ENCODE measurements around the gene ARSB. TPM values are rescaled to one million over a fixed set of nuclear protein-coding genes. Genes with fewer than 3 reads are reported as not detected.

Gene ARSB
- total RNA-seq, 1 donor from 2014 or later: 12.4 TPM

DNA sequence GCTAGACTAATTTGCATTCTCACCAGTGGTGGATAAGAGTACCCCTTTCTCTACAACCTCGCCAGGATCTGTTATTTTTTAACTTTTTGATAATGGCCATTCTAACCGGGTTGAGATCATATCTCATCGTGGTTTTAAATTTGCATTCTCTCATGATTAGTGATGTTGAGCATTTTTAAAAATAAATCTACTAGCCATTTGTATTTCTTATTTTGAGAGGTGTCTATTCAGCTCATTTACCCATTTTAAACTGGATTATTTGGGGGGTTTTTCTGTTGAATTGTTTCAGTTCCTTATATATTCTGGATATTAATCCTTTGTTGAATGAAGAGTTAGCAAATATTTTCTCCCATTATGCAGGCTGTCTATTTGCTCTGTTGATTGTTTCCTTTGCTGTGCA is 139.6 kb downstream of the ARSB start:
- intact Hi-C loops (cut with micrococcal nuclease): no loop called here
- H3K27ac Mint-ChIP-seq: no peak overlapping the region
- no peak overlapping the region for H3K4me3 Mint-ChIP-seq
- no peak for DNase-seq
- H3K36me3 Mint-ChIP-seq (ENCODE audit: low read depth): no peaks in the 10 kb centered on the region
- H3K9me3 Mint-ChIP-seq: peaks cover 7% of the 10 kb centered on the region
- no peaks in the 10 kb centered on the region for H3K27me3 Mint-ChIP-seq
- H3K4me1 Mint-ChIP-seq: no peaks in the 10 kb centered on the region

DNA sequence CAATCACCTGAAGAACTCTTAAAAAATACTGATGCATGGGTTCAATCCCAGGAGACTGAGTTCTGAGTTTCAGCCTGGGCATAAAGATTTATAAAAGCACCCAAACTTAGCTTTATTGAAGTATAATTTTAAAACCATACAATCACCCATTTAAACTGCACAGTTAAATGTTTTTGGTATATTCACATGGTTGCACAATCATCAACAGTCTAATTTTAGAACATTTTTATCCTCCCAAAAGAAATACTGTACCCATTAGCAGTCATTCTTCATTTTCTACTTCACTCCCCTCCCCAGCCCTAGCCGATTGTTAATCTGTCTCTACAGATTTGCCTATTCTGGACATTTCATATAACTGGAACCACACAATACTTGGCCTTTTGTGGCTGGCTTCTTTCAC is 141.7 kb downstream of the ARSB start:
- Mint-ChIP-seq H3K4me3 (no peak overlapping the region), H3K27ac (no peak overlapping the region), H3K9me3 (peaks cover 7% of the 10 kb centered on the region), H3K27me3 (no peaks in the 10 kb centered on the region), H3K36me3 (ENCODE audit: low read depth) (no peaks in the 10 kb centered on the region), H3K4me1 (no peaks in the 10 kb centered on the region)
- DNase-seq: no peak
- intact Hi-C loops (cut with micrococcal nuclease): no loop called here

DNA sequence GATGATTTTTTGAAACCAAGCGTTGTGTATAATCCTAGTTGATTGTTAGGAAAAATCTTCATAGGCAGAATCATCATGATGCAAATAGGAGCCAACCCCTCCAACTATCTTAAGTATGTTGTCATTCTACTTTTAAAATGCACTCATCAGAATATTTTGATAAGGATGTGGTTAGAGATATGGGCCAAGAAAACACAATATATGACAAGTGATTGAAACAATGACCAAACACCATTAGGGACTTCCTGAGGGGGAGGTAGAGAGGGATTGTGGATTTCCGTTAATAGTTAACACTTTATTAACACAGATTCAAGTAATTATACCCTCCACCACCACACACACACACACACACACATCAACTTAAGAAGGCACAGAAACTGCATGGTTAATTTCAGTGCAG is 143.3 kb downstream of the ARSB start:
- Mint-ChIP-seq H3K36me3 (ENCODE audit: low read depth) (no peaks in the 10 kb centered on the region), H3K9me3 (no peaks in the 10 kb centered on the region), H3K4me3 (no peak overlapping the region), H3K4me1 (no peaks in the 10 kb centered on the region), H3K27me3 (no peaks in the 10 kb centered on the region), H3K27ac (no peak overlapping the region)
- intact Hi-C loops (cut with micrococcal nuclease): no loop called here
- no peak for DNase-seq

DNA sequence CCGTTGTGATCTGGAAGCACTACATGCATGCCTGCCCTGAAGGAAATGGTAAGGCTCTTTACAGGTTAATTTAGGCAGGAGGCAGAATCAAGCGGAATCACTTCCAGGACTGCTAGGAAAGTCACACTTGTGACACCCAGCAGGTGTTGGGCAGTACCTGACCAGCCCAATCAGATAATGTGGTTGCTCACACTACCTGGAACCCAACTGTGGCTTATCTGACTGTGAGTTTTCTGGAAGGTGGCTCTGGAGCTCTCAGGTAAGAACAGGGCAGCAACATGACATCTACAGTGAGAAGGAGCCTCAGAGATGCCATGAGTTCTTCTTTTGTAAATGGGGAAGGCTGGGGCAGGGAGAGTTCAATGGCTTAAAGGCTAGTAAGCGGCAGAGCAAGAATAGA is 146.4 kb downstream of the ARSB start:
- H3K4me3 Mint-ChIP-seq: no peak overlapping the region
- no peaks in the 10 kb centered on the region for H3K36me3 Mint-ChIP-seq (ENCODE audit: low read depth)
- H3K27me3 Mint-ChIP-seq: no peaks in the 10 kb centered on the region
- no peaks in the 10 kb centered on the region for H3K4me1 Mint-ChIP-seq
- intact Hi-C loops (cut with micrococcal nuclease): no loop called here
- no peak for DNase-seq
- H3K27ac Mint-ChIP-seq: no peak overlapping the region
- H3K9me3 Mint-ChIP-seq: no peaks in the 10 kb centered on the region

DNA sequence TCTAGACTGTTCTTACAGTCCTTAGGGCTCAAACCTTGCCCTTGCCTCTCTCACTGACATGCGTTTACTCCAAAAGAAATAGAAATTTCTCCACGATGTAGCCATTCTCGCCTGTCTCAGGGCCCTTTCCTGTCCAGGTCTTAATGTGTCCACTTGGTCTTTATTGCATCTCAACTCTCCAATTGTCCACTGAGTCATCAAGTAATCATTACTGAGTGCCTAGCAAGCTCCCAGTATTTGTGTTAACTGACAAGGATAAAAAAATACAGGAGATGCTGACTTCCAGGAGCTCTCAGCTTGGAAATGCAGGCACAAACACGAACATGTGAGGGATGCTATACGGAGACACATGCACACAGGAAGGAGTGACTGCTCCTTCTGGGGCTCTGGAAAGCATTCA is 147.3 kb downstream of the ARSB start:
- H3K36me3 Mint-ChIP-seq (ENCODE audit: low read depth): no peaks in the 10 kb centered on the region
- no peak overlapping the region for H3K27ac Mint-ChIP-seq
- DNase-seq: no peak

DNA sequence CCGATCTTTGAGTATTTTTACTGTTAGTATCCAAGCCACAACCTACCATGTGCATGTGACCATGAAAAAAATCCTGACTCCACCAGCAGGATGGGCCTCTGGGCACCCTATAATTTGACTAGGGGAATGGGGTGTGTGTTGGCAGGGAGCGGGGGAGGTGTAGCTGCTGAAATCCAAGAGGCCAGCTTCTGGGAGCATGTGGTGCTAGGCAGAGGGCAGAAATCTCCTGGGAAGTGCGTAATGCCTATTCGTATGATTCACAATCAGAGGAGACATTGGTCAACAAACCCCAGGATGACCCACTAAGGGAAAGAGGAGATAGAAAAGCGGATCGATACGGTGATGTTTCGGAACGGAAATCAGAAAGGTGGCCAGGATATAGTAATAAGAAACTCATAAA is 149.9 kb downstream of the ARSB start:
- no peak for DNase-seq
- Mint-ChIP-seq H3K36me3 (ENCODE audit: low read depth) (no peaks in the 10 kb centered on the region), H3K27me3 (no peaks in the 10 kb centered on the region), H3K27ac (no peak overlapping the region), H3K4me3 (no peak overlapping the region), H3K9me3 (no peaks in the 10 kb centered on the region), H3K4me1 (no peaks in the 10 kb centered on the region)
- intact Hi-C loops (cut with micrococcal nuclease): no loop called here

More for the DNA sequence above, 147.3 kb downstream of the ARSB start:
- Mint-ChIP-seq H3K9me3 (no peaks in the 10 kb centered on the region), H3K27me3 (no peaks in the 10 kb centered on the region), H3K4me3 (no peak overlapping the region), H3K4me1 (no peaks in the 10 kb centered on the region)
- intact Hi-C loops (cut with micrococcal nuclease): no loop called here

DNA sequence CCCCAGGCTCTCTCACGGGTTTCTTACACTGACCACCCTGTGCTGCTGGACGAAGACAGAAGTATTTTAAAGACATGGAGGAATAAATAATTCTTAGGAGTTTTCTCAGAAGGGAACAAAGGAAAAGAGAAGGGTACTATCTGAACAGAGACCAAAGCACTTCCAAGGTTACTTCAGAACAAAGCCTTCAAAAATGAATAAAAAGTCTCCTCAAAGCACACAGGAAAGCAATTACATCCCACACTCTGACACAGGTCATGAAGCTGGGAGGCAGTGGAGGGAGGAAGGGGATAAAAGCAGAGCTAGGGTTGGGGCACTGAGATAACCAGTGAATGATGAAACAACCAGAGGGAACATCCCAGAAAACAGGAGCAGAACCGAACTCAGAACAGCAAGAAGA is 151.8 kb downstream of the ARSB start:
- intact Hi-C loops (cut with micrococcal nuclease): no loop called here
- H3K4me3 Mint-ChIP-seq: no peak overlapping the region
- no peaks in the 10 kb centered on the region for H3K27me3 Mint-ChIP-seq
- H3K9me3 Mint-ChIP-seq: no peaks in the 10 kb centered on the region
- DNase-seq: no peak
- H3K36me3 Mint-ChIP-seq (ENCODE audit: low read depth): no peaks in the 10 kb centered on the region
- H3K4me1 Mint-ChIP-seq: no peaks in the 10 kb centered on the region
- H3K27ac Mint-ChIP-seq: no peak overlapping the region

DNA sequence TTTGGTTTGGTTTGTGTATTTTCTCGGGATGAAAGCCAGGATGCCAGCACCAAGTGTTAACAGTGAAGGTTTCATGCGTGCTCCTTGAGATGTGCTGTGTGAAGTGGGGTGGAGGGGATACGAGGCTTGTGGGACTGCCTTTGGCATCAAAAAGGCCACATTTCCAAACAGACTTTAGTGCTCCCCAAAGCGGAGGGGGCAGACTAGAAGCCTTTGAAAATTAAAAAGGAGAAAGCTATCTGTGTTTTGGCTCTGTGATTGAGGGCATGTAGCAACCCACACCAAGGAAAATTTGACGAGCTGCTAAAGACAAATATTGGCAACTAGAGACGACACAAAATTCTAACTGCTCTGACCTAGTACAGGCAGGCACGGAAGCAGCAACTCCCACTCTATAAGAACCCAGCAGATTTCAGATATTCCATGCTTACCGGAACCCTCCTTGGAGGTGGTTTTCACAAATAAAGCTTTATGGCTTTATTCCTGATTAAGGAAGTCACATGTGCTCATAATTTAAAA is 154.5 kb downstream of the ARSB start:
- H3K9me3 Mint-ChIP-seq: no peaks in the 10 kb centered on the region
- no peak overlapping the region for H3K4me3 Mint-ChIP-seq
- intact Hi-C loops (cut with micrococcal nuclease): no loop called here
- no peaks in the 10 kb centered on the region for H3K27me3 Mint-ChIP-seq
- no peaks in the 10 kb centered on the region for H3K36me3 Mint-ChIP-seq (ENCODE audit: low read depth)
- no peak for DNase-seq
- no peak overlapping the region for H3K27ac Mint-ChIP-seq
- no peaks in the 10 kb centered on the region for H3K4me1 Mint-ChIP-seq

DNA sequence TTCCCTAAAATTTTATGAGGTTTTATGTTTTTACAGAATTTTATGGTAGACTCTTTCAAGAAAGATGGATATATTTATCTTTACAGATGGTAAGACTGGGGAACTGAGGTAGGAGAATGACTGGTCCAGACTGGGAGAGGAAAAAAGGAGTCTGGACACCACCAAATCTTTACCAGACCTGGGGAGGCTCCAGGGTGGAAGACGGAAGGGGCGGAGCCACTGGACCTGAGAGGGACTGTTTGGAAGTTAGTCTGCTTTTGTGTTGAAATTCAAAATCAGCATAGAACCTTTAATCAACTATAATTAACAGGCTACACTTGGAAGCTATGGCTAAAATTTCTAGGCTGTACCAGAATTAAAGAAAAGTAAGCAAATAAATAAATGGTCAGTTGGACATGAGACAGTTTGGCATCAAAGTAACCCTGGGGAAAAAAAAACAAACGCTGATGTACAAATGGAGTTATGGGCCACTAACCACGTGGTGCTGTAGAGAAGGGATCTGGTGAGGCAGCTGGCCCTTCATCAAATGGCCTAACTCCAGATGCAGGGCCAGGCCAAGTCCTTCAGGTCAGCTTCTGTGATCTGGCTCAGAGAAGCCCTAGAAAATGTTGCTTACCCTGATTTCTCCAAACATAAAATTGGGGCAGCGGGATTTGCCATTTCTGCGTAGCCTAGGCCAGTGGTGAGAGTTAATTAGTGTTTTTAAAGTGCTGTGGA is 155.1 kb downstream of the ARSB start:
- no peaks in the 10 kb centered on the region for H3K4me1 Mint-ChIP-seq
- intact Hi-C loops (cut with micrococcal nuclease): no loop called here
- no peaks in the 10 kb centered on the region for H3K36me3 Mint-ChIP-seq (ENCODE audit: low read depth)
- H3K9me3 Mint-ChIP-seq: no peaks in the 10 kb centered on the region
- H3K4me3 Mint-ChIP-seq: no peak overlapping the region
- no peak overlapping the region for H3K27ac Mint-ChIP-seq
- H3K27me3 Mint-ChIP-seq: no peaks in the 10 kb centered on the region
- DNase-seq: no peak

DNA sequence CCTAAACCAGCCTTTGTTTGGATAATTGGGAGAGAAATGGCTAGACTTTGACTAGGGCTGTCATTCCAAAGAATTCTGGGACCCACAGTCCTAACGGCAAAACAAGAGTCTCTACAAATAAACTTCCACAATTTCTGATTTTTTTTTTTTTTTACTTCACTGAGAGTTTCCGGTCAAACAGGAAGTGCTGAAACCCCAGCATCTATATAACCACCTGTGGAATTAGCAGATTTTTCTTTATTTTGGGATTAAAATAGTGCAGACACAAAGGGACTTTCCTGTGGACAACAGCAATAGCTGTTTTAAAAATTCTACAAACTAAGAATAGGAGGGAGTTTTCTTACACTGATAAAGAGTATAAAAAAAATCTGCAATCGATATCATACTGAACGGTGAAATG is 157.4 kb downstream of the ARSB start:
- Mint-ChIP-seq H3K27me3 (no peaks in the 10 kb centered on the region), H3K4me3 (no peak overlapping the region), H3K27ac (no peak overlapping the region), H3K4me1 (no peaks in the 10 kb centered on the region), H3K9me3 (no peaks in the 10 kb centered on the region), H3K36me3 (ENCODE audit: low read depth) (no peaks in the 10 kb centered on the region)
- intact Hi-C loops (cut with micrococcal nuclease): no loop called here
- no peak for DNase-seq

DNA sequence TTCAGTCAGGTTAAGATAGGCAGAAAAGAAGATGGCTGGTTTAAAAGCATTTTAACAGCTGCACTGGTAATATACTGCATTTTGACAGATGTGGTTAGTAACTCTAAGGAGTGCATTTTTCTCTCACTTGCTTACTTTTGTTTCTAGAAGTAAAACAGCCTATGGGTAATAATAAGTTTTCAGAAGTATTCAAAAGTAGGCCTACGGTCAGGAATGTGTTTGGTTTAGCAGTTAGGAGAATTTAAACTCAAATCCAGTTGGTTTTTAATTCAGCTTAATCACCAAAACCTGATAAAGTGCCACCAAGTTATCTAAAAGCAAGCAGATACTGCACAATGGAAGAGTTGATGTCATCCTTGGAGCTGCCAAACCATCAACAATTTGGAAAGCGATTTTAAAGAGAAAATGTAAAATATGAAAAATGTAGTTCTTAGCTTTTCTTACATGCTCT is 160.3 kb downstream of the ARSB start:
- no peaks in the 10 kb centered on the region for H3K9me3 Mint-ChIP-seq
- no peak overlapping the region for H3K4me3 Mint-ChIP-seq
- intact Hi-C loops (cut with micrococcal nuclease): no loop called here
- no peak overlapping the region for H3K27ac Mint-ChIP-seq
- H3K36me3 Mint-ChIP-seq (ENCODE audit: low read depth): no peaks in the 10 kb centered on the region
- no peaks in the 10 kb centered on the region for H3K4me1 Mint-ChIP-seq
- no peak for DNase-seq
- H3K27me3 Mint-ChIP-seq: no peaks in the 10 kb centered on the region

DNA sequence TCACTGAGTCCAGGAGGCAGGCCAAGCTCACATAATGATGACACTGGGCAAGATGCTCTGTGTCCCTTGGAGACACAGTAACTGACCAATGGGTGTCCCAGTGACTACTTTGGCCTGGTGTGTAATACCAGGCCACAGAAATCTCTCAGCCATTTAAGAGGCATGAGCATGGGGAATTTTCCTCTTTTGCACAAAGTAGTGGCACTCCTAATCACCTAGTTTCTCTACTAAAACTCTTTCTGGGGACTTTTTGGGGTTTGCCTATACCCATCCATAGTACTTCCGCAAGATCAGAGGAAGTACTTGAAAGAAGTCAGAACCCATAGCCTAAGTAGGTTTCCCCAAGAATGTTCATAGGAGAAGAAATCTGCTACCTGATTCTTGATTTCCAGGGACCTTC is 161.9 kb downstream of the ARSB start:
- no peak for DNase-seq
- Mint-ChIP-seq H3K4me3 (no peak overlapping the region), H3K4me1 (no peaks in the 10 kb centered on the region), H3K9me3 (no peaks in the 10 kb centered on the region), H3K36me3 (ENCODE audit: low read depth) (no peaks in the 10 kb centered on the region), H3K27me3 (no peaks in the 10 kb centered on the region), H3K27ac (no peak overlapping the region)
- intact Hi-C loops (cut with micrococcal nuclease): no loop called here

DNA sequence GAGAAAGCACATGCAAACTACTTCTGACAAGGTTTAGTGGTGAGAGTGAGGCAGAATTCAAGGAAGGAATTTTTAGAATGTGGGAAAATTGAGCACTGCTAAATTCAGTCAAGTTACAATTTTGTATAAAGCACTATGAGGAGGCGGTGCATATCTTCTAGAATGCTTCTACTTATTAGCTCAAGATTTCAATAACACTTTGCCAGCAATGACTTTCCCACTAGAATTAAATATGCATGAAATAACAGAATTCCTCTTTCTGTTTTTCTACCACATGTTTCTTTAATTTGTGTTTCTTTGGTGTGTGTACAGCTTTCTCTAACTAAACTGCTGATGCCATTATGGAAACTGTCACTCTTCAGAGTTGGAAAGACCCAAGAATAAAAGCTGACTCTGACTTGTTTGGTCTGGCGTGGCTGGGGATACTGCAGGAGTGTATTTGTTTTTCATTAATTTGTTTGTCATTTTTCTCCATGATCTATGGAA is 163.5 kb downstream of the ARSB start:
- Mint-ChIP-seq H3K27me3 (no peaks in the 10 kb centered on the region), H3K36me3 (ENCODE audit: low read depth) (no peaks in the 10 kb centered on the region), H3K4me1 (no peaks in the 10 kb centered on the region), H3K27ac (no peak overlapping the region), H3K4me3 (no peak overlapping the region), H3K9me3 (no peaks in the 10 kb centered on the region)
- intact Hi-C loops (cut with micrococcal nuclease): no loop called here
- DNase-seq: no peak

DNA sequence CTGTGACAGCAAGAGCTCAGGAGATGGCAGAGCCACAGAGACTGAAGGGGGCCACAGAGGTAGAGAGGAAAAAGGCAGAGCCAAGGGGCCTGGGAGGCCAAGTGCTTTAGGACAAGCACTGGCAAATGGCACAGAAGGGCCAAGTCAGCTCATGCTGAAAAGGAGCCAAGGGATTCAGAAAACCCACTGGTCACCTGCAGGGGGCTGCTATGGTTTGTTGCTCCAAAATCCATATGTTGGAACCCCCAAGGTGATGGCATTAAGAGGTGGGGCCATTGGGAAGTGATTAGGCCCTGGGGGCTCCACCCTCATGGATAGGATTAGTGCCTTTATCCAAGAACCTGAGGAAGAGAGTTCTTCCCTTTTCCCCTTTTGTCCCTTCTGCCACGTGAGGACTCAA is 165.4 kb downstream of the ARSB start:
- Mint-ChIP-seq H3K4me3 (no peak overlapping the region), H3K27me3 (no peaks in the 10 kb centered on the region), H3K36me3 (ENCODE audit: low read depth) (no peaks in the 10 kb centered on the region), H3K4me1 (no peaks in the 10 kb centered on the region), H3K9me3 (no peaks in the 10 kb centered on the region), H3K27ac (no peak overlapping the region)
- DNase-seq: no peak
- intact Hi-C loops (cut with micrococcal nuclease): no loop called here

DNA sequence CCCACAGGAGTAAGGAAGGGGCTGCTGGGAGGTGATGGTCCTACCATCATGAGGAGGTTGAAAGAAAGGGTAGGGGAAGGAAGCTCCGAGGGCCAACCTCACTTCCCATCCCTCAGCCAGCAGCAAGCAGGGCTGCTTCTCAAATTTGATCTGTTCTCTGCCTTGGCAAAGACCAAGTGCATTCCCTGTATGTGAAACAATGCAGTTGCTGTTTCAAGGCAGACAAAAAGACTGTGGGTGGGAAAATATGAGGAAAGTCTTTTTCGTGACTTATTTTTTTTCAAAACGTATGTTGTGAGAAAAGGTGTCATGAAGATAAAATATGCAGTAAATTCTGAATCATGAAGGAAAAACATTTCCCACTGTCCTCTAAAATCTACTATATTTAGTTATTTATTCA is 165.9 kb downstream of the ARSB start:
- Mint-ChIP-seq H3K4me1 (no peaks in the 10 kb centered on the region), H3K27ac (no peak overlapping the region), H3K36me3 (ENCODE audit: low read depth) (no peaks in the 10 kb centered on the region), H3K4me3 (no peak overlapping the region), H3K9me3 (no peaks in the 10 kb centered on the region), H3K27me3 (no peaks in the 10 kb centered on the region)
- intact Hi-C loops (cut with micrococcal nuclease): no loop called here
- DNase-seq: no peak

All from activated CD4-positive, alpha-beta T cell treated with anti-CD3 and anti-CD28 coated beads, Interleukin-2, amount 10 ng/mL, durations not matched to agents 24 days and 14 days (primary cell).